Measurements from ENCODE around the gene MALL. TPM values are rescaled to one million over a fixed set of nuclear protein-coding genes. Genes with fewer than 3 reads are reported as not detected.

The MALL gene
- total and polyA plus RNA-seq, 2 of the 13 experiments (the other 11 are each of a cell fraction or from before 2014, with no cell fraction given): not detected

DNA sequence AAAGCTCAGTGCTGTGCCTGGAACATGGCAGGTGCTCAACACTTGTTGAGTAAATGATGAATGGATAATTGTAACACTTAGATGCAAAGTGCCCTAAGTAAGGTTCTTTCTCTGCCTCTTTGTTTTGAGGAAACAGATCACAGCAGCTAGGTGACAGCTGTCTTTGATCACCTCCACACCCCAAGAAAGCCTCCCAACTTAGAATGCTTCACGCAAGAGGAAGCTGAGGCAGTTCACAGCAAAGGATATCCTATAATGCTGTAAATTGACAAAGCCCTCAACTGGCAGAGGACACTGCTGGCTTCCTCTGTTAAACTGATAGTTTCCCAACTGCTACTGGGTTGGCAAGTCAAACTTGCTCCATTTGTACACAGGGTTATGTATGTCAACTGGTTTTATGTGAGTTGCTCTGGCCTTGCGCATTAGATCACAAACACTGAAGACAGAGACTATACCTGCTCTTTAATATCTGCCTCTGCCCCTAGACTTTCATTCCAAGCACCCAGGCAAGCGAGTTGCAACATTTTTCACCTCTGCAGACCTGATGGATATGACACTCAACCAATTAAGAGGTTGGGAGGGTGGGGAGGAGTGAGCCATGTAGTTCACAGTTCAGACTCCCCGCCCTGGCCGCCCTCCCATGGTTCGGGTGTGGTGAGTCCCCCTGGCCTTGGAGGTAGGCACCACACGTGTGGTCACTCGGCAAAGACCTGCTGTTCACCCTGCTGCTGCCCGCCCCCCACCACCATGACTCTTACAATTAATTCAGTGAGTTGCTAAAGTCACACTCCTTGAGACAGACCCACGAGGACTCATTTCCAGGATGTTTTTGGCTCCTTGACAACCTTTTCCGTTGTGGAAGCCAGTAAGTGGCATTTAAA, 4.8 kb upstream of the MALL start:
- Histone ChIP-seq H2AFZ (ENCODE audit: low read length) (no peak overlapping the region), H3K27ac (ENCODE audit: extremely low read length, insufficient read depth, low read length) (no peak overlapping the region)
- POLR2A ChIA-PET: no interaction called here

More for the DNA sequence above, 4.8 kb upstream of the MALL start:
- Histone ChIP-seq H3K4me1 (ENCODE audit: insufficient read depth, low read length) (peaks cover 21% of the 10 kb centered on the region), H3K4me2 (ENCODE audit: low read depth, low read length) (no peak overlapping the region; the same call in 1 of the 2 replicates), H3K79me2 (ENCODE audit: insufficient read depth, low read length) (no peaks in the 10 kb centered on the region), H3K4me3 (replicated peaks in 1 of 3; ENCODE audit: insufficient read depth in 1 of 3, low read depth in 2 of 3, low read length in 3 of 3) (no peak overlapping the region), H3K9me3 (ENCODE audit: low read length) (no peaks in the 10 kb centered on the region), H3K9ac (ENCODE audit: insufficient read depth, low read depth, low read length) (no peak overlapping the region), H4K20me1 (ENCODE audit: insufficient read depth, low read length) (no peaks in the 10 kb centered on the region), H3K27me3 (ENCODE audit: control insufficient read depth in 1 of 2, insufficient read depth in 2 of 2, low read length in 2 of 2) (no peaks in the 10 kb centered on the region), H3K36me3 (replicated peaks in 1 of 2; ENCODE audit: control insufficient read depth in 1 of 2, insufficient read depth in 2 of 2, low read length in 2 of 2) (no peaks in the 10 kb centered on the region)
- WGBS (ENCODE audit: low lambda C conversion rate): 44% methylated on average over 11 of the region's 11 CpGs
- intact Hi-C loops (cut with micrococcal nuclease; ENCODE audit: unreplicated experiment) (no loop called here), in situ Hi-C loops (cut with HindIII; ENCODE audit: extremely low pct_ligation_motif_present, low pct_unique_long_range_greater_than_20kb) (no loop called here)
- ATAC-seq (peak; percentile 39), DNase-seq (ENCODE audit: low spot score) (no peak), FAIRE-seq (no peak)
- TF ChIP-seq, protein P1, sequence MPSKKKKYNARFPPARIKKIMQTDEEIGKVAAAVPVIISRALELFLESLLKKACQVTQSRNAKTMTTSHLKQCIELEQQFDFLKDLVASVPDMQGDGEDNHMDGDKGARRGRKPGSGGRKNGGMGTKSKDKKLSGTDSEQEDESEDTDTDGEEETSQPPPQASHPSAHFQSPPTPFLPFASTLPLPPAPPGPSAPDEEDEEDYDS (CRISPR knock-in tag; IDR thresholded peaks at IDR 0.05): no peak
- TF ChIP-seq ZSCAN31 (CRISPR knock-in tag; IDR thresholded peaks at IDR 0.05; ENCODE audit: low read depth): no peak
- TF ChIP-seq, protein P2, sequence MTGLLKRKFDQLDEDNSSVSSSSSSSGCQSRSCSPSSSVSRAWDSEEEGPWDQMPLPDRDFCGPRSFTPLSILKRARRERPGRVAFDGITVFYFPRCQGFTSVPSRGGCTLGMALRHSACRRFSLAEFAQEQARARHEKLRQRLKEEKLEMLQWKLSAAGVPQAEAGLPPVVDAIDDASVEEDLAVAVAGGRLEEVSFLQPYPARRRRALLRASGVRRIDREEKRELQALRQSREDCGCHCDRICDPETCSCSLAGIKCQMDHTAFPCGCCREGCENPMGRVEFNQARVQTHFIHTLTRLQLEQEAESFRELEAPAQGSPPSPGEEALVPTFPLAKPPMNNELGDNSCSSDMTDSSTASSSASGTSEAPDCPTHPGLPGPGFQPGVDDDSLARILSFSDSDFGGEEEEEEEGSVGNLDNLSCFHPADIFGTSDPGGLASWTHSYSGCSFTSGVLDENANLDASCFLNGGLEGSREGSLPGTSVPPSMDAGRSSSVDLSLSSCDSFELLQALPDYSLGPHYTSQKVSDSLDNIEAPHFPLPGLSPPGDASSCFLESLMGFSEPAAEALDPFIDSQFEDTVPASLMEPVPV (CRISPR knock-in tag; IDR thresholded peaks at IDR 0.05): no peak
- TF ChIP-seq ZNF678 (CRISPR knock-in tag; IDR thresholded peaks at IDR 0.05): no peak
- BruUV-seq (replicated peaks): no TSS peak
- CTCF ChIA-PET (ENCODE audit: low intra/inter-chr PET ratio, low total read pairs): no interaction called here
